GM18907 (cell line): ENCODE results near the gene UPB1.

Experiments
- ATAC-seq: cut with Tn5 transposase; IDR thresholded peaks from one replicate; pipeline ENCODE4 v1.9.1; 2021; ENCODE audit warnings: mild to moderate bottlenecking, moderate library complexity; ENCODE audit not compliant: unreplicated experiment

Gene UPB1

GRCh38 chr22:24494528-24495364 is at the start of gene UPB1:
TSS of gene UPB1 (plus strand) at chr22:24495332. CDS start at chr22:24495404, 72 bp downstream.
- ATAC-seq: no peak

- no peak for ATAC-seq
These were observed 49.5 kb upstream of the UPB1 start for GRCh38 chr22:24445481-24446259.

DNA sequence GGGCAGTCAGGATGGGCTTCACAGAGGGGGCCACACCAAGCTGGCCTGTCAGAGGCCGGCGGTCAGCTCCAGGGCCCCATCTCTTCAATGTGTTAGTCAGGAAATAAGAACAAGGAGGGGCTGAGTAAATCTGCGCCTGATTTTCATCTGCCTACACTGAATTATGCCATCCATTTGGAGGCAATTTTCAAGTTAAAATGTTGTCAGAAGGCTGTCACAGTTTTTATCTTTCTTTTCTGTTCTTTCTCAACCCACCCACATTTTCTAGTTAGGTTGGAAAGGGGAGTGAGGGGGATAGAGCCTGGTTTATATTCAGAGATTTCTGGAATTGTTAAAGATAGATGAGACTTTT is 48.9 kb upstream of the UPB1 start:
- ATAC-seq: no peak

DNA sequence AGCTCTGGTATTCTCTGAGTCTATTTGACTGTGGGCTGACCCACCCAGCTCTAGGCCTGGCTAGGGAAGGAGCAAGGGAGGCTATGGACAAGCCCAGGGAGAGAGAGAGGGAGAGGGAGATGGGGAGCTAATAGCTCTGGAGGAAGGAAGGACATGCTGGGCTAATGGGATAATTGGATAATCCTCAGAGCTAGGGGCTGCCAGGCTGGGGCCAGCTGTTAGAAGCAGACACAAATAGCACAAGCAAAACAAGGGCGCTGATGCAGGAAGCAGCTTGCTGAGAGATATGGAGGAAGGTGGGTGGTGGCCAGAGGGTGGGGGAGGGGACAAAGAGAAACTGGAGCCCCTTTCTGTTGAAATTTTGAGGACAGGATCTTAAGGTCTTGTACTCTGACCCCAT is 44.5 kb upstream of the UPB1 start:
- no peak for ATAC-seq

DNA sequence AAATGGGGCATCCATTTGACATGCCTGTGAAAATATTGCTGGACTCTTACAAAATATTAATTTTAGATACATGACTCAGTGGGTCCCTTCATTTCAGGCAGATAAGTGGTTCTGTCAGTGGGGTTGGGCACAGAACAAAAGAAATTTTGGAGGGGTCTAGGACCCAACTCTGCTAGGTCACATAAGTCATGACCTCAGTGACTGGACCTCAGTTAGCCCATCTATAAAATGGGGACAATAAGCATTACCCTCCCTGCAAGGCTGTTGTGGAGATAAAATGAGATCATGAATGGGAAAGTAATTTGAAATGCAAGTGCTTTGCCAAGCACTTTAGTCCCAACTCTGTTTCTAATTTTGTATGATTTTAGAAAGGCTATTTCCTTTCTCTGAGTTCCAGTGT is 44.0 kb upstream of the UPB1 start:
- ATAC-seq: no peak

DNA sequence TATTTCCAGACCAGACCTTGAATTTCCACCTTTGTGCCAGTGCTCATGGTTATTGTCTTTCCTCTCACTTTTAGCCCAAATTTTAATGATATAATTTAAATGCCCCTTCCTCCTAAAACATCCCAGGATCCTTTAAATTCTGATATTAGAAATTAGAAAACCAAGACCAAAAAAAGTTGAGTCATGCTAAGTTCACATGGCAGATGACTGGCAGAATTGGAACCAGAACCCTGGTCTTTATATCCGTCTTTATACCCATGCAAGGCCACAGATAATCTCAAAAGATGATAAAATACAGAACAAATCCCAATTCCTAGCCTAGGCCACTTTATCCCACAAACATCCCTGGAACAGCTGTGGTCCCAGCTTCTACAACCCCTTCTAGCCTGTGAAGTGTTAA is 41.3 kb upstream of the UPB1 start:
- no peak for ATAC-seq

DNA sequence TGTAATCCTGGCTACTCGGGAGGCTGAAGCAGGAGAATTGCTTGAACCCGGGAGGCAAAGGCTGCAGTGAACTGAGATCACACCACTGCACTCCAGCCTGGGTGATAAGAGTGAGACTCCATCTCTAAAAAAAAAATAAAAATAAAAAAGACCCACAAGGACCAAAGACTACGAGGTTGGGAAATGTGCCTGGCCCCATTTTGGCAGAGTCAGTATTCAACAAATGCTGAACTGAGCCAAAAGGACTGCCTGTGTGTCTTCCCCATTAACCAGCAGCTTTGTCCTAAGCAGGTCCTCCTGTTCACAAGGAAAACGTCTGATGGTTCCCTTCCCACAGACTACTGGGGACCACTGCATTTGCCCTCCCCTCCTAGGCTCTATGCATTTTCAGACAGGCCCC is 40.1 kb upstream of the UPB1 start:
- ATAC-seq: no peak

DNA sequence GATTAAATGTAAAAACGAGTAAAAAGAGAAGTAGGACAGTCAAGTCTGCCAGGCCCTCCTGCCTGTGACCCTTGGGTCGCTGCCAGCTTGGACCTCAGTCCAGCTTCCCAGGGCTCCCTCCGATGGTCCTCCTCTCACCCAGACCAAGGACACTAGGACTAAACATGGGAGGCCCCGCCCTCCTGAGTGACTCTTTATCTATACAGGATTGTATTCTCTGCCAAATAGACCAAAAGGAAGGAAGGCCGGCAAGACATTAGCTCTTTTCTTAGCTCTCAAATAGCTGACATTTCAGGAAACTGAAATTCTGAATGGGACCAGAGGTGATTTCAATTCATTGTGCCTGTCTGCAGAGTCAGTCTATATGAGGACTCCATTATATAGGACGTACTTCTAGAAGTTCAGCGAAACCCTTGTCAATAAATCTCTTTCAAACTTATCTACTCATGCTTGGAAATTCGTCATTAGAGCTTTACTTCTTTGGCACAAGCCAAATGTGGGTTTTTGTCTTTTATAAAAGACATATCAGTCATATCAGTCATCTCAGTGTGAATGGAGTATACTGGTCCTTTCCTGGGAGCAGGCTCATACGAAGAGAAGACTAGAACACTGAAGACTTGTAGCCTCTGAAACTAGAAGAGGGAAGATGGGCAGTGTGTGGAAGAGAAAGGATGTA is 39.2 kb upstream of the UPB1 start:
- no peak for ATAC-seq

- no peak for ATAC-seq
These were observed 37.2 kb upstream of the UPB1 start for GRCh38 chr22:24457894-24458420.

DNA sequence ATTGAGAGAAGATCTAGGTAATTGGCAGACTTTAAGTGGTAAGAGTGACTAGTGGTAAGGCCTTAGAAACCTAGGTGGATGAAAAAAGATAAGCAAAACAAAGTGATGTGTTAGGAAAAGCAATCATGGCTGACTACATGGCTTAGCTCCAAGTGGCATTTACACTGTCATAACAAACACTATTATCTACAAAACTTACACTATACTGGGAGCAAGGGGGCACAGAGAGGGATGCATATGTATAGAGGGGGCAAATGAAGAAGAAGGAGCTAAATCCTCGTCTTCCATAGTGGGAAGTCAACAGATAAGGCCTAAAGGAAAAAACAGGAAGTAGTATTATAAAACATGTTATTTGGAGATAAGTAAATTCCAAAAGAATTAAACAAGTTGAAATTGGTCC is 35.2 kb upstream of the UPB1 start:
- no peak for ATAC-seq

DNA sequence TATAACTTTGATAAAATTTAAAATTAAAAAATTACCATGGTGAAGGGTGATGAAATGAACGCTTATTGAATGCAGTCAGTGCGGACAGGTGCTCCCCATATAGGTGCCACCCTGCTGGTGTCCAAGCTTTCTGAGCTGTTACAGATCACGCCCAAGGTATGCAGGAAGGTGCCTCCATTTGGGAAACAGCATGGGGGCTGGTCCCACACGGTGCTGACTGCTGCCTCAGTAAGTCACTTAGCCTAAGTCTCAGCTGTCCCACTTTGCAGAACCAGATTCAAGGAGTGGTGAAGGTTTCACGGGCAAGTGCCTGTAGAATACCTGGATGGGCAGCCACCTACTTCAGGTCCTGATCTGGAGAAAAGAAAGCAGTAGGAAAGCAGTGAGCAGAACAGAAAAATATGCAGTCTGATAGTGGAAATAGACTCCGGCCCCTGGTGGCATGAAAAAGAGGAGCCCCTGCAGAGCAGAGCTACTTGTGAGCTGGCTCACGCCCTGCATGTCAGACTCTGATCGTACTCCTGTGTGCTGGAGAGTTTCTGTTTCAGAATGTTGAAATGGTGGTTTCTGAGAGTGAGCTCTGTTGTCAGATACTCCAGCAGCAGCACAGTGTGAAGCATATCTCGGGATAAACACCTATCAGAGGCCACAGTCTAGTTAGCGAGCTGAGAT is 34.6 kb upstream of the UPB1 start:
- no peak for ATAC-seq

DNA sequence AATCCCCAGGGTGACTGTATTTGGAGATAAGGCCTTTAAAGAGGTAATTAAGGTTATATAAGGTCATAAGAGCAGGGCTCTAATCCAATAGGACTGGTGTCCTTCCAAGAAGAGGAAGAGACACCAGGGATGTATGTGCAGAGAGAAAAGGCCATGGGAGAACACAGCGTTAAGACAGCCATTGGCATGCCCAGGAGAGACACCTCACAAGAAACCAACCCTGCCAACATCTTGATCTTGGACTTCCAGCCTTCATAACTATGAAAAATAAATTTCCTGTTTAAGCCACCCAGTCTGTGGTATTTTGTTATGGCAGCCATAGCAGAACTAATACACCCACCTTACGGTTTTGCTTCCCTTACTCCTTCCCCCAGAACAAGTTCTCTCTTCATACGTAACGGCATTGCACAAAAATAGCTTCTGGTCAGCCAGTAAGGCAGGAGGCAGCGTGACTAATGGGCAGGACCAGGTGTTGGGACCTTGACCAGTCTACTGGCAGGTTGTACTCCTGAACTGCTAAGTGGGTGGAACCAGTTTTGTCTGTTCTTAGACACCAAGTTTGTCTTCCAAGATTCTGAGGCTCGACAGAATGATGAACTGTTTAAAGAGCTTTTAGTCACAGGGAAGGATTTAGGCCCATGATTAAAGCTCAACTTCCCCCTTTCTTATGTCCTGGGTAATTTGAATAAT is 31.9 kb upstream of the UPB1 start:
- ATAC-seq: no peak

- ATAC-seq: no peak
These were observed 29.6 kb upstream of the UPB1 start for GRCh38 chr22:24465566-24465965.

- ATAC-seq: no peak
These were observed 29.2 kb upstream of the UPB1 start for GRCh38 chr22:24465975-24466374.

GRCh38 chr22:24466716-24467328 is 28.3 kb upstream of the UPB1 start:
- no peak for ATAC-seq

- no peak for ATAC-seq
These were observed 27.8 kb upstream of the UPB1 start for GRCh38 chr22:24467340-24467739.

DNA sequence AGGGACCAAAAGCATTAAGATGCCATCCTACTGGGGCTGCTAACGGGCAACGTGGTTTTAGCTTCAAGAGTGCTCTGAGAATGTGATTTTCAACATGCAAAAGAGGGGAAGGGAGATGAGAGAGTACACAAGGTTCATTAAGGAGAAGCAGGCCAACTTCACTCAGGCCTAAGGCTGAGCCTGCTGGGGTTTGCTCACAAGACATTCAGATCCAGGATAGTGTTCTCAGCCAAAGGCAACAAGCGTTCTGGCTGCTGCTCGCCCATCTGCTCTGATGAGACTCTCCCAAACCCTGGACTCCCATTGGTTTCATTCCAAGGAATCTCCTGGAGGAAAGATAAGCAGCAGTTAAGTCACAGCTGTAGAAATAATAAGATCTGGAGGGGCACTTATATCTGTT is 23.6 kb upstream of the UPB1 start:
- ATAC-seq: no peak

DNA sequence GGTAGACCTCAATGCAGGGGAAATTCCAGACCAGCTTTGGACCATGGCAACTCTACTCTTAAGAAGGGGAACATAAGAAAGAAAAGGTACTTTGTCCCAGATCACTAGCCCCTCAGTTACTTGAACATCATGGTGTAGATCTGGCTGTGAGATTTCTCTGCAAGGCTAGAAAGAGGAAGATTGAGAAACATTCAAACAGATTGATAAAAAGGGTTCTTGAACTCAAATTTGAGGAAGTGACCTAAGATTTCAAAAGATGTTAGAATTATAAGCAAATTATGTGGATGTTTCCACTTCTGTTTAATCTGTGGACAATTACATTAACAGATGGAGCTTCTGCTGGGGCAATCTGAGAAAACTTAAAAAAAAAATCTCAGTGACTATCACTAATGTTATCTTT is 21.8 kb upstream of the UPB1 start:
- ATAC-seq: no peak

DNA sequence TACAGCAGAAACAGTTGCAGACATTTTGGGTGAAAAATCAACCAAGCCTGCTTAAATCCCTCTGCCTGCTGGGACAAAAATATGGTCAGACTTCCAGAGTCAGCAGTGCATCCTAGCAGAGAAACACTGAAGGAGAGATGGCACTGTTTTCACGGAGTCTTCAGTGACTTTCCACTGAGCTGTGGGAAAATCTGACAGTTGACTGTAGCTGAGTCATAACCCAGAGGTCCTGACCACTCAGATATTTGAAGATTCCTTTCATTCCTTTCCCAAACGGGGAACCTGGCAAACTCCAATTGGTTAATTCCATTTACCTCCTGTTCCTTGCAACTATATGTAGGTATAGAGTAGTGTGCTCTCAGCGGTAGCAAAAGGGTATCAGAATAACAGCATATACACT is 20.9 kb upstream of the UPB1 start:
- no peak for ATAC-seq

DNA sequence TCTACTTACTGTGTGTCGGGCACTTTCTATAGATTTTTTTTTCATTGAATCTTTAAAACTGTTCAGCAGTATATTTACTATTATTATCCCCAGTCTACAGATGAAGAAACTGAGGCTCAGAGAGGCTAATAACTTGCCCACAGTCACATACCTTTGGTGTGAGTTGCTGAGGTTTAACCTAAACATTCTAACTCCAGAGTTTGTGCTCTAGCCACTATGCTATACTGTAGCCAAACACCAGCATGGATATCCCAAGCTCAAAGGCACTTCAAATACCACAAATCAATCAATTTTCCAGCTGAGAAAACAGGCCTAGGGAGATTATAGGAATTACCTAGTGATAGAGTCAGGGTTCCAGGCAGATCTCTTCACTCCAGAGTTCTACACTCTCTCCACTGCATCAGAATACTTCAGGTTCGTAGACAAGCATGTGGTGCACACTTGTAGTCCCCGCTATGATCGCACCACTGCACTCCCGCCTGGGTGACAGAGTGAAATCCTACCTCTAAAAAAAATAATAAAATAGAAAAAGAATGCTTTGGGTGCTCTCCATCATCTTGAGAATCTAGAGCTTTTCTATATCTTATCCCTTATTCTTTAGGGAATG is 20.4 kb upstream of the UPB1 start:
- ATAC-seq: no peak
